LNCaP clone FGC (cell line): Measurements from ENCODE around the gene SCOC.
"Not testable (repeated sequence)": the region's sequence is repeated elsewhere in the genome, so short reads cannot be mapped to it uniquely, and the experiment has no call there.

Source experiments
- DNase-seq: peaks from one replicate; pipeline ENCODE4 v3.0.0-alpha.2; 2011; ENCODE audit warnings: low read depth
- H3K4me3 ChIP-seq: 2 replicates; pipeline ENCODE4 v1.5.1; 2011; ENCODE audit warnings: mild to moderate bottlenecking, low read depth, low read length, control low read depth
- TF ChIP-seq, protein P1 (sequence below): IDR thresholded peaks from 2 replicates; pipeline ENCODE4 v1.5.1; 2012; ENCODE audit warnings: mild to moderate bottlenecking; ENCODE audit not compliant: control insufficient read depth, insufficient read depth; ENCODE audit errors: extremely low read depth

SCOC gene

DNA sequence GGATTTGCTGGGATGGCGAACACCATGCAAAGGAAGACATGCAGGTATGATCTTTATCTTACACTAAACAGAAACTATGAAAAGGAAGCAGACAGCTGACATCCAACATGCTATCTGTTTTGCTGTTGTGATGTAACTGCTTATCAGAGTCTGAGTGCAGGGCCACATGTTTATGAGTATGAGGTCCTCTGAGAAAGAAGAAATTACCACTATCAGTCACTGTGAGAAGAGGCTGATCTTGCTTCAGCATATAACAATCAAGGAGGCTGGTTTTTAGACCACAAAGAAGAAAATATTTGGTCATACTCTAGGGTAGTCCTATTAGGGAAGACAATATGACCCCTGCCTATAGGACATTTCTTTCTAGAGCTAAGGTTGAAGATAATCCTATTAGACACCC lies 35.5 kb downstream of the SCOC start:
- DNase-seq = no peak
- H3K4me3 ChIP-seq = 0 out of 2 replicates have a peak overlapping the region, but pooled peaks have one; percentile 9
- TF ChIP-seq, protein P1, sequence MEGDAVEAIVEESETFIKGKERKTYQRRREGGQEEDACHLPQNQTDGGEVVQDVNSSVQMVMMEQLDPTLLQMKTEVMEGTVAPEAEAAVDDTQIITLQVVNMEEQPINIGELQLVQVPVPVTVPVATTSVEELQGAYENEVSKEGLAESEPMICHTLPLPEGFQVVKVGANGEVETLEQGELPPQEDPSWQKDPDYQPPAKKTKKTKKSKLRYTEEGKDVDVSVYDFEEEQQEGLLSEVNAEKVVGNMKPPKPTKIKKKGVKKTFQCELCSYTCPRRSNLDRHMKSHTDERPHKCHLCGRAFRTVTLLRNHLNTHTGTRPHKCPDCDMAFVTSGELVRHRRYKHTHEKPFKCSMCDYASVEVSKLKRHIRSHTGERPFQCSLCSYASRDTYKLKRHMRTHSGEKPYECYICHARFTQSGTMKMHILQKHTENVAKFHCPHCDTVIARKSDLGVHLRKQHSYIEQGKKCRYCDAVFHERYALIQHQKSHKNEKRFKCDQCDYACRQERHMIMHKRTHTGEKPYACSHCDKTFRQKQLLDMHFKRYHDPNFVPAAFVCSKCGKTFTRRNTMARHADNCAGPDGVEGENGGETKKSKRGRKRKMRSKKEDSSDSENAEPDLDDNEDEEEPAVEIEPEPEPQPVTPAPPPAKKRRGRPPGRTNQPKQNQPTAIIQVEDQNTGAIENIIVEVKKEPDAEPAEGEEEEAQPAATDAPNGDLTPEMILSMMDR = no peak

DNA sequence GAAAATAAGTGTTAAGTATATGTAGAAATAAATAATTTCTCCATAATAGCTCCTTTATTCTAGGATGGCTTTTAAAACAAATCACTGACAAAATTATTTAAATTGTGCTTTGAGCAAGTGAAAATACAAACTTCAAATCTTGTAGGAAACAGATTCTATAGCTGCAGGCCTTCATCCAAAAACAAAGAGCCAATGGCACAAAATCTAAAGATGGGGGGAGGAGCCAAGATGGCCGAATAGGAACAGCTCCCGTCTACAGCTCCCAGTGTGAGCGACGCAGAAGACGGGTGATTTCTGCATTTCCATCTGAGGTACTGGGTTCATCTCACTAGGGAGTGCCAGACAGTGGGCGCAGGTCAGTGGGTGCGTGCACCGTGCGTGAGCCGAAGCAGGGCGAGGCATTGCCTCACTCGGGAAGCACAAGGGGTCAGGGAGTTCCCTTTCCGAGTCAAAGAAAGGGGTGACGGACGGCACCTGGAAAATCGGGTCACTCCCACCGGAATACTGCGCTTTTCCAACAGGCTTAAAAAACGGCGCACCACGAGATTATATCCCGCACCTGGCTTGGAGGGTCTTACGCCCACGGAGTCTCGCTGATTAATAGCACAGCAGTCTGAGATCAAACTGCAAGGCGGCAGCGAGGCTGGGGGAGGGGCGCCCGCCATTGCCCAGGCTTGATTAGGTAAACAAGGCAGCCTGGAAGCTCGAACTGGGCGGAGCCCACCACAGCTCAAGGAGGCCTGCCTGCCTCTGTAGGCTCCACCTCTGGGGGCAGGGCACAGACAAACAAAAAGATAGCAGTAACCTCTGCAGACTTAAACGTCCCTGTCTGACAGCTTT lies 39.9 kb downstream of the SCOC start:
- H3K4me3 ChIP-seq, DNase-seq: not testable (repeated sequence)

DNA sequence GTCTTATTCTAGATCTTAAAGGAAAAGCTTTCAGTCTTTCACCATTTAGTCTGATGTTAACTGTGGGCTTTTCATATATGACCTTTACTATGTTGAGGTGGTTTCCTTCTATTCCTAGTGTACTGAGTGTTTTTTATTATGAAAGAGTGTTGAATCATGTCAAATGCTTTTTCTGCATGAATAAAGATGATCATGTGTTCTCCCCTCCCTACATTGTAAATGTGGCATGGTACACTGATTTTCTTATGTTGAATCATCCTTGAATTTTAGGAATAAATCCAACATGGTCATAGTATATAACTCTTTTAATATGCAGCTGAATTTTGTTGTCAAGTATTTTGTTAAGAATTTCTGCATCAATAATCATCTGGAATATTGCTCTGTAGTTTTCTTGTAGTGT lies 49.7 kb downstream of the SCOC start:
- DNase-seq = no peak
- TF ChIP-seq, protein P1 = no peak
- H3K4me3 ChIP-seq = no peak overlapping the region

DNA sequence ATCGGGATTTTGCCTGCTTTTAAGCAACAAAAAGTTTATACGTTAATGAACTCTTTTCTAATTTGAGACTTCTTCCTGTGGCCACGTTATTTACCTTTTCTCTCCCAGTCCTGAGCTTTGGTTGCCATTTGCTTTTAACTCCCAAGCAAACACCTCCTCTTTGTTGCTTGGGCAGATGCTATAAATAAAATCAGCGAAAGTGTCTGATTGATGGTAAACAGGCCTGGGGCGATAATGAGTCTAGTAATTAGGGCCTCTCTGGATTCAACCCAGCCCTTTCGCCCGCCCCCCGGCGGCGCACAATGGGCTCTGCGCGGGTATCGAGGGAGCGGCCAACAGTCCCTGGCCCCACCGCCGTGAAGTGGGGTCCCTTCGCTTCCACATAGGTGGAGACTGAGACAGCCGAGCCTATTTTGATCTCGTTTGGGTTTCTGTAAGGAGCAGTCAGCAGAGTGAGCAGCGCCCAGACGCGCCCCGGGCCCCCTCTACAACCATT lies 53.2 kb downstream of the SCOC start:
- no peak for DNase-seq
- peak overlapping the region; percentile 96 for H3K4me3 ChIP-seq
- TF ChIP-seq, protein P1 = 0 out of 2 replicates have a peak, but pooled peaks have one; percentile 23

DNA sequence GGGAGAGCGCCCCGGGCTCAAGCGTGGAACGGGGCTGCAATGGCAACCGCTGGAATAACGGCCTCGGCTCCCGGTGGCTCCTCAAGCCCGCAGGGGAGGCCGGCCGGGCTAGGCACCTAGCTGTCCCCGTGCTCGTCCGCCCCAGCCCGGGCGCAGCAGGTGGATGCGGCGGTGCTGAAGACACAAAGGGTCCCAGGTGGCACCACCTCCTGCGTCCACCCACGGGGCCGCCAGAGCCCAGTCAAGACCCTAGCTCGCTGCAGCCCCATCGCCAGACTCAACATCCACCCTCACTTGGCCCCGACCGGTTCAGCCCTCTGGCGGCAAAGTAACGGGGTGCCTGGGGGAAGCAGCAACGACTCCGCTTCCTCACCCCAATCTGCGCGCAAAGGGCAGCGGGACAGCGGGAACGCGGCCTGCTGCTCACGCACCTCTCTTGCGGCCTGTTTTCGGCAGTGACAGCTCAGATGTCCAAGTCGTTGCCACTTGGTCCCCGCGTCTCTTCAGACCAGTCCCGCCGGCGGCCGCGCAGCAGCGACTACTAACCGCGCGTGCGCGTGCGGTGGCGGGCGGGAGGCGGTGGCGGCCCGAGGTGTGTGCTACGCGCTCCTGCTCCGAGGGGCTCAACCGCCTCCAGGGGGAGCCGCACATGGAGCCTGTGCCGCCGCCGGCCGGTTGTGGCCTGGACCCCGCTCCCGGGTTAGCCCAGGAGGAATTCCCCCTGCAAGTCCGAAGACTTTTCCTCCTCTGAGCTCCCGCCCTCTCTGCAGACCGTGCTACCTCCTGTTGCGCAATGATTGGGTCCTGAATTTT lies 53.9 kb downstream of the SCOC start, which contains the start of gene CLGN:
CLGN (minus strand) TSS at position 543 of the 813 bp plus-strand sequence. CDS start 14,570 bp downstream, outside the sequence.
- TF ChIP-seq, protein P1 = peak; percentile 52
- H3K4me3 ChIP-seq = peak within 1 kb of the TSS; percentile 96
- DNase-seq = peak; percentile 52

DNA sequence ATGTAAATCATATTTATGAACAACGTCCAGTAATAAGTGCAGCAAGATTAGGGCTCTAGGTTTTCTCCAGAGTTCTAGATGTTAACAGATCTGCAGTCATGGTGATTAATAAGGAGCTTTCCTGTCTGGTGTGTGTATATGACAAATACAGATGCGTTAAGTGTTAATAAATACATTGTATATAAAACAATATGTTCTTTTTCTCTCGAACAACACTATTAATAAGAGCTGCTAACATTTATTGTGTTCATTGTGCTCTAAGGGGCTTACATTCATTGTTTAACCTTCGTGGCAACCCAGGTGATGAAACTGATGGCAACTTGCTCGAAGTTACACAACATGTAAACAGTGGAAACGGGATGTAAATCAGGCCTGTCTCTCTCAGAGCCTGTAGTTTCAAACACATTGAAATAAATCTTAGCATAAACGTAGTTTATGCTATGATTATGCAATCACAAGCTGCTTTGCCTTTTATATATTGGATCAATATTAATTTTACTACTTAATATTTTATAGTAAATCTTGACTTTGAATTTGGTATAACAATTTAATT lies 54.5 kb downstream of the SCOC start:
- DNase-seq = no peak
- peak overlapping the region; percentile 96 for H3K4me3 ChIP-seq
- TF ChIP-seq, protein P1 = no peak
